SU-DHL-6 (cell line): ENCODE measurements around the gene MARK2.

Experiments used
- CTCF ChIP-seq: fragments of 200-600 bp; sonication (generic); IDR thresholded peaks from one replicate; pipeline ENCODE4 v1.5.1; 2017; ENCODE audit warnings: antibody characterized with exemption, mild to moderate bottlenecking, low read length, moderate library complexity; ENCODE audit not compliant: insufficient read depth, poor library complexity, severe bottlenecking
- EZH2phosphoT487 ChIP-seq: fragments of 200-600 bp; sonication (generic), shearing (Covaris generic); conservative IDR thresholded peaks from 2 replicates; pipeline ENCODE4 v1.6.1; 2018; ENCODE audit warnings: mild to moderate bottlenecking, antibody characterized with exemption, low read length, moderate library complexity, mixed read lengths

DNA sequence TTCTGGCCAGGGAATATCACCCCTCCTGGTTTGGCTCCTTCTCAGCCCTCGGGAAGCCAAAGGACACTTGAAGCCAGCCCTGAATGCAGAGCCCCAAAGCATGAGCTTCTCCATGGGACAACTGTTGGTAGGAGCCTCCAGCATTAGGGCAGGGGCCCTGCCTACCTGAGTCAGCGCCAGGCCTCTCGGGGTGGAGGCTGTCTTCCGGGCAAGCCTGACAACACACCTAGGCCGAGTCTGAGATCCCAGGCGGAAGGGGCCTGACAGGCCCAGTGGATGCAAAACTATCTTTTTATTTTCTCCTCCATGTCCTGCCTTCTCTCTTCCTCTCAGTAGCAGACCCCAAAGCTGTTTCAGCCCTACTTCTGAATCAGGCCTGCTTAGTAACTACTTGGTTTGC lies 50.4 kb downstream of the MARK2 start:
- TF ChIP-seq CTCF (no peak), EZH2phosphoT487 (no peak)
